Ovary (tissue), 9 donors: ENCODE data around the gene BOLA3. TPM values are rescaled to one million over a fixed set of nuclear protein-coding genes. Genes with fewer than 3 reads are reported as not detected.

Experiments used
- DNase-seq, 5 donors: peaks; one replicate each; pipeline ENCODE4 v3.0.0-alpha.2; 2019 to 2020
- H3K27ac ChIP-seq, 2 donors: fragments of 200-600 bp; one replicate each; pipeline versions ENCODE4 v1.5.1 to v1.8.0; 2019 to 2022
- H3K27me3 ChIP-seq: fragments of 200-600 bp; one replicate; pipeline ENCODE4 v1.8.0; 2022
- H3K36me3 ChIP-seq: fragments of 200-600 bp; sonication (generic); one replicate; pipeline ENCODE4 v1.5.1; 2019
- H3K4me1 ChIP-seq: one replicate; pipeline ENCODE4 v1.8.1; 2013; ENCODE audit warnings: mild to moderate bottlenecking, moderate library complexity; ENCODE audit not compliant: insufficient read depth
- H3K4me3 ChIP-seq: fragments of 200-600 bp; sonication (generic); one replicate; pipeline ENCODE4 v1.5.1; 2017
- H3K9me3 ChIP-seq, 2 donors: fragments of 200-600 bp in 1 of 2; sonication (generic) in 1 of 2; one replicate each; pipeline versions ENCODE4 v1.5.1 to v1.8.1; 2013 to 2019; ENCODE audit warnings: mild to moderate bottlenecking in 1 of 2, moderate library complexity in 1 of 2
- EP300 ChIP-seq: sonication (generic); formaldehyde crosslinking; IDR thresholded peaks from one replicate; pipeline ENCODE4 v1.6.1; 2017; ENCODE audit warnings: antibody characterized with exemption
- POLR2A ChIP-seq: fragments of 450-650 bp; IDR thresholded peaks from one replicate; pipeline ENCODE4 v1.6.1; 2017; ENCODE audit warnings: antibody characterized with exemption, mild to moderate bottlenecking, moderate library complexity
- WGBS, 3 donors: extraction: QIAGEN DNeasy Blood & Tissue Kit in 1 of 3; methylation state at CpG; one replicate each; pipeline versions ENCODE4 v1.1.5 to v1.1.7; 2013 to 2017; 5-methylcytosine and 5-hydroxymethylcytosine counted together
- intact Hi-C, 4 donors: fragments of 100-400 bp; cut with DNase I; formaldehyde crosslinking; loops; one replicate each; pipeline versions ENCODE4 v1.11.0 to v1.15.1; 2022 to 2023
- polyA plus RNA-seq, 2 donors: library from polyadenylated mRNA; stranded (reverse); fragments of 200-250 nt in 1 of 2; fragments of 350-450 nt in 1 of 2; fragmentation: Illumina TruSeq in 1 of 2; extraction: RNeasy Lipid Tissue Mini Kit (QIAGEN cat#74804) in 1 of 2; gene quantifications; one replicate each; pipeline ENCODE4 v1.2.3, GENCODE V29; 2013 to 2014
- total RNA-seq, 7 donors: library from RNA; depleted of rRNA in 2 of 7; stranded (reverse); fragments of >200 nt in 2 of 7; fragmentation: NEBNext Ultra II Directional in 3 of 7; extraction: Animal tissue kit (Norgen Biotek cat#: 25700) in 3 of 7; gene quantifications; one replicate each; pipeline versions ENCODE4 v1.1.0 to v1.2.4, GENCODE V29; 2016 to 2023
- TF ChIP-seq, protein P1 (sequence below), 3 donors: fragments of 450-650 bp in 2 of 3; fragments of 200-600 bp in 1 of 3; IDR thresholded peaks; one replicate each; pipeline versions ENCODE4 v1.5.1 to v1.8.0; 2016 to 2022; ENCODE audit warnings: antibody characterized with exemption in 3 of 3, mild to moderate bottlenecking in 1 of 3
- donor health status: DM: no; HTN: no; CAD: no; lungs with moderate emphysema.
- donor health status: DM: no; HTN: no; CAD: no.
- donor health status: Bipolar disorder and iron deficiency.
- donor health status: DM: yes; HTN: yes; CAD: no.
- donor health status: DM: no; HTN: no; CAD: no.
- donor health status: DM: yes; HTN: yes; CAD: no.

Gene BOLA3
- total and polyA plus RNA-seq, 9 donors = 8.2 to 34.4 (median 15.3) TPM

DNA sequence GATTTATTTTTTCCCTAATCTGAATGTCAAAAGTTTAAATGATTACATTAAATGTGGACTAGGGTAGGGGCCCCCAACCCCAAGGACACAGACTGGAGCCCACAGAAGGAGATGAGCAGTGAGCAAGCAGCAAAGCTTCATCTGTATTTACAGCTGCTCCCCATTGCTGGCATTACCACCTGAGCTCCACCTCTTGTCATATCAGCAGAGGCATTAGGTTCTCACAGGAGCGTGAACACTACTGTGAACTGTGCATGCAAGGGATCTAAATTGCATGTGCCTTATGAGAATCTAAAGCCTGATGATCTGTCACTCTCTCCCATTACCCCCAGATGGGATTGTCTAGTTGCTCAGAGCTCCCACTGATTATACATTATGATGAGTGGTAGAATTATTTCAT, 27.2 kb upstream of the BOLA3 start:
- peaks cover 11% of the 10 kb centered on the region for H3K4me1 ChIP-seq
- no peak for TF ChIP-seq POLR2A
- TF ChIP-seq EP300 = no peak
- TF ChIP-seq, protein P1, sequence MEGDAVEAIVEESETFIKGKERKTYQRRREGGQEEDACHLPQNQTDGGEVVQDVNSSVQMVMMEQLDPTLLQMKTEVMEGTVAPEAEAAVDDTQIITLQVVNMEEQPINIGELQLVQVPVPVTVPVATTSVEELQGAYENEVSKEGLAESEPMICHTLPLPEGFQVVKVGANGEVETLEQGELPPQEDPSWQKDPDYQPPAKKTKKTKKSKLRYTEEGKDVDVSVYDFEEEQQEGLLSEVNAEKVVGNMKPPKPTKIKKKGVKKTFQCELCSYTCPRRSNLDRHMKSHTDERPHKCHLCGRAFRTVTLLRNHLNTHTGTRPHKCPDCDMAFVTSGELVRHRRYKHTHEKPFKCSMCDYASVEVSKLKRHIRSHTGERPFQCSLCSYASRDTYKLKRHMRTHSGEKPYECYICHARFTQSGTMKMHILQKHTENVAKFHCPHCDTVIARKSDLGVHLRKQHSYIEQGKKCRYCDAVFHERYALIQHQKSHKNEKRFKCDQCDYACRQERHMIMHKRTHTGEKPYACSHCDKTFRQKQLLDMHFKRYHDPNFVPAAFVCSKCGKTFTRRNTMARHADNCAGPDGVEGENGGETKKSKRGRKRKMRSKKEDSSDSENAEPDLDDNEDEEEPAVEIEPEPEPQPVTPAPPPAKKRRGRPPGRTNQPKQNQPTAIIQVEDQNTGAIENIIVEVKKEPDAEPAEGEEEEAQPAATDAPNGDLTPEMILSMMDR (IDR thresholded peaks at IDR 0.05) = no peak
- H3K27ac ChIP-seq = no peak overlapping the region
- H3K9me3 ChIP-seq = no peaks in the 10 kb centered on the region
- WGBS, 3 donors = 86 to 96% (median 95%) methylated on average over 1 of the region's 1 CpG
- intact Hi-C loops = no loop called here
- no peak for DNase-seq
- H3K4me3 ChIP-seq = no peak overlapping the region
- H3K36me3 ChIP-seq = no peaks in the 10 kb centered on the region
- H3K27me3 ChIP-seq = no peaks in the 10 kb centered on the region

DNA sequence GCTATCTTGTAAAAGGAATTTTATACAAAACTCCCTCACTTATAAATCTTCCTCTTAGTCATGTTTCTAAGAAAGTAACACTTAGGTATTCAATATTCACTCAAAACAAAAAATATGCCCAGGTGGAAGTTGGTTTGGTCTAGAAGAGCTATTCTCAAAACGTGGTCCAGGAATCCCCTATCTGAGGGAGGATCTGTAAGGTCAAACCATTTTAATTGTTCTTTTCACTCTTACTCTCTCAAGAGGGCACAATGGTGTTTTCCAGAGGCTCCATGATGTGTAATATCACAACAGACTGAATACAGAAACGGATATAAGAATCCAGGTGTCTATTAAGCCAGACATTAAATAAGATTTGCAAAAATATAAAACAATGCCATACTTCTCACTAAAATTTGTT, 21.0 kb upstream of the BOLA3 start:
- Histone ChIP-seq H3K4me3 (no peak overlapping the region), H3K36me3 (no peaks in the 10 kb centered on the region), H3K27ac (no peak overlapping the region), H3K4me1 (no peaks in the 10 kb centered on the region), H3K27me3 (no peaks in the 10 kb centered on the region), H3K9me3 (no peaks in the 10 kb centered on the region)
- no peak for DNase-seq
- WGBS, 3 donors = 39 to 47% (median 45%) methylated on average over 2 of the region's 2 CpGs
- intact Hi-C loops = no loop called here
- TF ChIP-seq POLR2A = no peak
- TF ChIP-seq, protein P1 (IDR thresholded peaks at IDR 0.05) = no peak
- TF ChIP-seq EP300 = no peak

DNA sequence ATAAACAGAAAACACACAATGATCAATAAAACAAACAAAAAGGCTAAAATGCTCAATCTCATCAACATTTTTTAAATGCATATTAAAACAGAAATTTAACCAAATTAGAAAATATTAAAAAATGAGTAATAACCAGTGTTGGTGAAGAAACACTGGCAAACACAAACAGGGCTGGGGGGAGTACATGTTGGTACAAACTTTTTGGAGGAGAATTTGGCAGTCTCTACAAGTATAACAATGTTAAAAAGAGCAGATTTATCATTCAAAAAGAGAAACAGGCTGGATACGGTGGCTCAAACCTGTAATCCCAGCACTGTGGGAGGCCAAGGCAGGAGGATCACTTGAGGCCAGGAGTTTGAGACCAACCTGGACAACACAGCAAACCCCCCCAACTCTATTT, 17.0 kb upstream of the BOLA3 start:
- Histone ChIP-seq H3K27ac (no peak overlapping the region), H3K27me3 (no peaks in the 10 kb centered on the region), H3K4me3 (no peak overlapping the region), H3K36me3 (no peaks in the 10 kb centered on the region), H3K4me1 (no peaks in the 10 kb centered on the region), H3K9me3 (no peaks in the 10 kb centered on the region)
- no peak for TF ChIP-seq EP300
- TF ChIP-seq, protein P1 (IDR thresholded peaks at IDR 0.05) = no peak
- 95 to 97% (median 96%) methylated on average over 1 of the region's 1 CpG for WGBS, 3 donors
- intact Hi-C loops = no loop called here
- no peak for DNase-seq

DNA sequence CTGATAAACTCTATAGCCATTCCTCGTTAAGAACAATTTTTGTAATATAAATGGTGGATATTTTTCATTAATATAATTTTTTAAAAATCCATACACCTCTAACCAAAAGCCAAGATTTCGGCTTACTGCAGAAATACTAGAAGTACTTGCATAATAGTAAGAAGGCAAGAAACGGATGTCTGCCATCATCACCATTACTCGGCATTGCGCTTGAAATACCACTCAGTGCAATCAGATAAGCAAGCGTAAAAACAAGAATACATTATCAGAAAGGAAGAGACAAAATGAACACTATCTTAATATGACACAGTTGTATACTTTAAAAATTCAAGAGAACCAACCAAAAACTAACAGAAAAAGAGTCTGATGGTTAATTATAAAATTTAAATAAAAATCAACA, 15.2 kb upstream of the BOLA3 start:
- no peak for TF ChIP-seq POLR2A
- TF ChIP-seq, protein P1 (IDR thresholded peaks at IDR 0.05) = no peak
- no peak for TF ChIP-seq EP300
- H3K4me1 ChIP-seq = no peaks in the 10 kb centered on the region
- no peak overlapping the region for H3K27ac ChIP-seq
- no peaks in the 10 kb centered on the region for H3K9me3 ChIP-seq
- H3K36me3 ChIP-seq = no peaks in the 10 kb centered on the region
- intact Hi-C loops = no loop called here
- no peak overlapping the region for H3K4me3 ChIP-seq
- no peaks in the 10 kb centered on the region for H3K27me3 ChIP-seq
- 90 to 94% (median 92%) methylated on average over 6 of the region's 6 CpGs for WGBS, 3 donors
- no peak for DNase-seq

DNA sequence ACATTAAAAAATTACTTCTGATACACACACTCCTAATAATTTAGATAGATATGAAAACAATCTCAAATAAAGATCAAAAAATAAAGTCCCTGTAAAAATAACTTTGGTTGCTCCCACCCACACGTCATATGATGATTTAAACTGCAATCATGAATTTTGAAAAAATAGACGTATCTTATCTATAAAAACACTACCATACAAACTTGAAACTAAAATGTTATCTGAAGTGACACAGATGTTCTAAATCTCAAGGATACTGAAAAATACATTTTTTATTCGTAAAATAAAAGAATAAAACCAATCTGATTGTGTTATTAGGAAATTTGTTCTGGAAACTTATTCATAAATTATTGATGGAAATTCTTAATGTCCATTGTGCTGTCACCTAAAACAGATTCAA, 8.1 kb upstream of the BOLA3 start:
- H3K9me3 ChIP-seq = no peaks in the 10 kb centered on the region
- H3K4me1 ChIP-seq = no peaks in the 10 kb centered on the region
- no peak for TF ChIP-seq POLR2A
- TF ChIP-seq, protein P1 (IDR thresholded peaks at IDR 0.05) = no peak
- no peak for TF ChIP-seq EP300
- no peaks in the 10 kb centered on the region for H3K27me3 ChIP-seq
- H3K27ac ChIP-seq = no peak overlapping the region
- H3K36me3 ChIP-seq = no peaks in the 10 kb centered on the region
- no peak overlapping the region for H3K4me3 ChIP-seq
- intact Hi-C loops = no loop called here
- 44 to 63% (median 57%) methylated on average over 3 of the region's 3 CpGs for WGBS, 3 donors
- DNase-seq = no peak
